Choroid plexus epithelial cell (primary cell): Measurements from ENCODE around the gene PCNT.

Experiments used
- DNase-seq: peaks from one replicate; pipeline ENCODE4 v3.0.0-alpha.2; 2010; ENCODE audit warnings: low read depth
- H3K4me3 ChIP-seq: 2 replicates; pipeline ENCODE4 v1.5.1; 2011; ENCODE audit warnings: low read depth, mild to moderate bottlenecking, control low read depth, low read length, moderate library complexity
- TF ChIP-seq, protein P1 (sequence below): conservative IDR thresholded peaks from 2 replicates; pipeline ENCODE4 v1.5.1; 2011; ENCODE audit warnings: low read depth, mild to moderate bottlenecking, control low read depth, inconsistent platforms, low read length, moderate library complexity

Gene PCNT

DNA sequence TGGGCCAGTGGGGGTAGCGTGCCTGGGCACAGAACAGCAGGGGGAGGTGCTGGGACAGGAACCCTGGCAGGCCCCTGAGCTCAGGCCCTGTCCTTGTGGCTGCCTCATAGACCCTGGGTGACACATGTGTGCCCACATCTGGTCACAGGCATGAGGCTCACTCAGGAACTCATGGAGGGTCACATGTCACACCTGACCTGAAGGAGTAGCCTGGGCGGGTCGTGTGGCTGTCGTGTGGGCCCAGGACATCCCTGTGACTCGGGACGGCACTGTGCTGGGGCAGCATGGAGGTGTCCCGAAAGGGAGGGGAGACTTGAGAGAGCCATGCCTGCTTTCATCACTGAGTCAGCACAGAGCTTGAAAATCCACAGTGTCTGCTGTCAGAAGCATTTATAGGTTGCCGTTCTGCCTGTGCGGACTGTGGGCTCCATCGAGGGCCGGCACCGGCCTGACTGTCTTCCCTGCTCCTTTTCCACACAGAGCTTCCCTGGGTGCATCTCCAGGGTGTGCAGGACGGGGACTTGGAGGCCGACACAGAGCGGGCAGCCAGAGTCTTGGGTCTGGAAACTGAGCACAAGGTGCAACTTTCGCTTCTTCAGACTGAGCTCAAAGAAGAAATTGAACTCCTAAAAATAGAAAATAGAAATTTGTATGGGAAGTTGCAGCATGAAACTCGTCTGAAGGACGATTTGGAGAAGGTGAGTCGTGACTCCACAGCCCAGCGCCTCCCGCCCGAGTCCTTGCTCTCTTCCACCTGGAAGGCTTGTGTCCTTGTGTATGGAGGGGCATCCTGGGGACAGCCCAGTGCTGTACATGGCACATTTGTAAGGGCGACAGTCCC, 32.8 kb downstream of the PCNT start:
- no peak overlapping the region for H3K4me3 ChIP-seq
- TF ChIP-seq, protein P1, sequence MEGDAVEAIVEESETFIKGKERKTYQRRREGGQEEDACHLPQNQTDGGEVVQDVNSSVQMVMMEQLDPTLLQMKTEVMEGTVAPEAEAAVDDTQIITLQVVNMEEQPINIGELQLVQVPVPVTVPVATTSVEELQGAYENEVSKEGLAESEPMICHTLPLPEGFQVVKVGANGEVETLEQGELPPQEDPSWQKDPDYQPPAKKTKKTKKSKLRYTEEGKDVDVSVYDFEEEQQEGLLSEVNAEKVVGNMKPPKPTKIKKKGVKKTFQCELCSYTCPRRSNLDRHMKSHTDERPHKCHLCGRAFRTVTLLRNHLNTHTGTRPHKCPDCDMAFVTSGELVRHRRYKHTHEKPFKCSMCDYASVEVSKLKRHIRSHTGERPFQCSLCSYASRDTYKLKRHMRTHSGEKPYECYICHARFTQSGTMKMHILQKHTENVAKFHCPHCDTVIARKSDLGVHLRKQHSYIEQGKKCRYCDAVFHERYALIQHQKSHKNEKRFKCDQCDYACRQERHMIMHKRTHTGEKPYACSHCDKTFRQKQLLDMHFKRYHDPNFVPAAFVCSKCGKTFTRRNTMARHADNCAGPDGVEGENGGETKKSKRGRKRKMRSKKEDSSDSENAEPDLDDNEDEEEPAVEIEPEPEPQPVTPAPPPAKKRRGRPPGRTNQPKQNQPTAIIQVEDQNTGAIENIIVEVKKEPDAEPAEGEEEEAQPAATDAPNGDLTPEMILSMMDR = no peak
- DNase-seq = no peak

GRCh38 chr21:46357335-46357604, 33.3 kb downstream of the PCNT start:
- no peak overlapping the region for H3K4me3 ChIP-seq
- DNase-seq = no peak
- TF ChIP-seq, protein P1 = no peak

DNA sequence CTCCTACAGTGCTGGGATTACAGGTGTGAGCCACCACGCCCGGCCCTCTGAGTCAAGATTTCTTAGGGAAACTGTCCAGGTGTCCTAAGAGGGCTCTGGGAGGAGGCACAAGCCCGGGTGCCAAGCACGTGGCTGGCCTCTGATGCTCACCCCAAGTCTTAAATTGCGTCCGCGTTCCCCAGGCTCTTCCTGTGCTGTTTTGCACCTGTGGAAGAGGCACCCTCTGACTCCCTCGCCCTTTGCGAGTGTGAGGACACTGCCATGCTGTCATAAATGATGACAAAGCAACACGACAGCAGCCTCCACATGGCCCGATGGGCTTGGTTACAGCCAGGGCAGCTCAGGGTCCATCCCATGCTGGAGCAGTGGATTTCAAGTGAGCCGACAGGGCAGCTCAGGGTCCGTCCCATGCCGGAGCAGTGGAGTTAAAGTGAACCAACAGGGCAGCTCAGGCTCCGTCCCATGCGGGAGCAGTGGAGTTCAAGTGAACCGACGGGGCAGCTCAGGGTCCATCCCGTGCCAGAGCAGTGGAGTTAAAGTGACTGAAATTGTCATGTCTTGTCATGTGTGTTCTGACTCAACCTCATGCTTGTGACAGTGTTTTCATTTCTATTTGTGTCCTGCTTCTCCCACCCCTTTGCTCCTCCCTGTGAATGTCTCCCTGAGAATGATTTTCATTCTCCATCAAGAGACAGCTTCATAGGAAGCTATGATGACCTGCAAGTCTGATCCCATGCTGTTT, 33.9 kb downstream of the PCNT start:
- TF ChIP-seq, protein P1 = no peak
- H3K4me3 ChIP-seq = no peak overlapping the region
- no peak for DNase-seq

- no peak overlapping the region for H3K4me3 ChIP-seq
- DNase-seq = no peak
- TF ChIP-seq, protein P1 = no peak
Measured at GRCh38 chr21:46361176-46361575, 37.2 kb downstream of the PCNT start.

DNA sequence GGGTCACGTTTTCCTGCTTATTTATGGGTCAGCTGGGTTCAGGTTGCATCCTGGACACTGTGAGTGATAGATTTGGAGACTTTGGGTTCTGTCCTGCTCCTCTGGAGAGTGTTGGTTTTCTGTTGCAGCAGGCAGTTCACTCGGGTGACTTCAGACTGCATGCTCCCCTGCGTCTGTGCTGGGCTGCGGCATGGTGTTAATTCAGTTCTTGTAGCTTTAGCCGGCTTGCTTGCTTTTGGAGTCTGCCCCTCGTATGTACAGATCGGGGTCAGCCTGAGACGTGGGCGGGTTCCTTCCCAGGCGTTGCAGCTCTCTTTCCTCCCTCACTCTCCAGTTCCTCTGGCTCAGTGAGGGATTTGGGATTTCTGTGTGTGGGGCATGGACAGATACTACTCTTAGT, 38.0 kb downstream of the PCNT start:
- DNase-seq = peak; percentile 14
- H3K4me3 ChIP-seq = no peak overlapping the region
- TF ChIP-seq, protein P1 = no peak

- H3K4me3 ChIP-seq = no peak overlapping the region
- TF ChIP-seq, protein P1 = no peak
- DNase-seq = no peak
Measured at GRCh38 chr21:46362946-46363345, 39.0 kb downstream of the PCNT start.
